OCI-LY7 (cell line): ENCODE data around the gene RPS6KA2.

Experiments
- CTCF ChIP-seq: fragments of 200-600 bp; sonication (generic); conservative IDR thresholded peaks from 2 replicates; pipeline ENCODE4 v1.5.1; 2014; ENCODE audit warnings: mild to moderate bottlenecking, antibody characterized with exemption, low read length, moderate library complexity, mixed read lengths
- EZH2phosphoT487 ChIP-seq: fragments of 200-600 bp; sonication (generic); IDR thresholded peaks from 2 replicates; pipeline ENCODE4 v1.6.1; 2018; ENCODE audit warnings: low read depth, borderline replicate concordance, mild to moderate bottlenecking, mixed run types, antibody characterized with exemption, low read length, moderate library complexity, mixed read lengths

GRCh38 chr6:166449036-166449435, 178.0 kb downstream of the RPS6KA2 start:
- TF ChIP-seq CTCF (no peak), EZH2phosphoT487 (no peak)
